Sigmoid colon (tissue), 7 donors: ENCODE measurements around the gene SOAT2. TPM values are rescaled to one million over a fixed set of nuclear protein-coding genes. Genes with fewer than 3 reads are reported as not detected.

Experiments
- DNase-seq: peaks from one replicate; pipeline ENCODE4 v3.0.0-alpha.2; 2019
- H3K27ac ChIP-seq, 4 donors: fragments of 200-600 bp; sonication (generic); one replicate each; pipeline ENCODE4 v1.5.1; 2016 to 2019; ENCODE audit warnings: mild to moderate bottlenecking in 1 of 4
- H3K27me3 ChIP-seq, 3 donors: fragments of 200-600 bp; sonication (generic); one replicate each; pipeline ENCODE4 v1.5.1; 2019; ENCODE audit warnings: mild to moderate bottlenecking in 1 of 3
- H3K36me3 ChIP-seq, 4 donors: fragments of 200-600 bp; sonication (generic); one replicate each; pipeline ENCODE4 v1.5.1; 2016 to 2019
- H3K4me1 ChIP-seq, 4 donors: fragments of 200-600 bp; sonication (generic); one replicate each; pipeline ENCODE4 v1.5.1; 2017 to 2019
- H3K4me3 ChIP-seq, 4 donors: fragments of 200-600 bp; sonication (generic); one replicate each; pipeline ENCODE4 v1.5.1; 2017 to 2019; ENCODE audit warnings: mild to moderate bottlenecking in 2 of 4, moderate library complexity in 1 of 4
- H3K9me3 ChIP-seq, 4 donors: fragments of 200-600 bp in 3 of 4; sonication (generic) in 3 of 4; one replicate each; pipeline versions ENCODE4 v1.5.1 to v1.6.1; 2013 to 2019
- CTCF ChIP-seq, 4 experiments: fragments of 450-650 bp in 3 of 4; fragments of 200-600 bp in 1 of 4; IDR thresholded peaks; one replicate each; pipeline ENCODE4 v1.5.1; 2016 to 2019; ENCODE audit warnings: antibody characterized with exemption in 4 of 4, mild to moderate bottlenecking in 3 of 4, moderate library complexity in 2 of 4
- EP300 ChIP-seq, 4 donors: sonication (generic); formaldehyde crosslinking; IDR thresholded peaks; one replicate each; pipeline ENCODE4 v1.6.1; 2017; ENCODE audit warnings: antibody characterized with exemption in 4 of 4
- POLR2A ChIP-seq, 2 donors: fragments of 450-650 bp; IDR thresholded peaks; one replicate each; pipeline ENCODE4 v1.6.1; 2016; ENCODE audit warnings: antibody characterized with exemption in 2 of 2, mild to moderate bottlenecking in 2 of 2, moderate library complexity in 2 of 2
- POLR2AphosphoS5 ChIP-seq, 4 donors: sonication (generic); formaldehyde crosslinking; IDR thresholded peaks; one replicate each; pipeline ENCODE4 v1.6.1; 2017; ENCODE audit warnings: antibody characterized with exemption in 4 of 4
- WGBS, 2 donors: extraction: QIAGEN DNeasy Blood & Tissue Kit; methylation state at CpG; one replicate each; pipeline ENCODE4 v1.1.7; 2013; 5-methylcytosine and 5-hydroxymethylcytosine counted together
- intact Hi-C: fragments of 100-400 bp; cut with DNase I; formaldehyde crosslinking; loops from one replicate; pipeline ENCODE4 v1.15.1; 2023
- polyA plus RNA-seq, 3 donors: library from polyadenylated mRNA; stranded (reverse); fragments of 200-250 nt; gene quantifications; one replicate each; pipeline ENCODE4 v1.2.3, GENCODE V29; 2013
- total RNA-seq, 4 donors: library from RNA; depleted of rRNA; stranded (reverse); fragments of >200 nt; gene quantifications; one replicate each; pipeline ENCODE4 v1.1.0, GENCODE V29; 2016
- donor health status: healthy with polysubstance abuse.
- donor health status: Bipolar disorder and iron deficiency.
- donor health status: healthy.

The SOAT2 gene
- total and polyA plus RNA-seq, 7 donors, result 0.09 to 0.55 (median 0.41) TPM; not detected in 4

DNA sequence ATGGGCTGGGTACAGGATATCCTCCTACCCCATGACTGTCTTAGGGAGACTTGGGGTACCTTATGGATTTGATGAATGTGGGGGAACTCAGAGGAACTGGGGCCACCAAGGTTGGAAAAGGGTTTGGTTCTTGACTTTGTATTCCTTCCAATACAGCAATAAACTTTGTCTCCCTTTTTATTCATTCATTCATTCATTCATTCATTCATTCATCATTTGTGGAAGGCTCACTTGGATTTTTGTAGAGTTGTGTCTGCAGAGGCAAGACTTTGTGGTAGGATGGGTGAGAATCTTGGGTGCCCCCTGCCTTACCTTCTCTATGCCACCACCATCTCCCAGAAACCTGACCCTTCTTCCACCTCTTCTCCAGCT lies 21.1 kb downstream of the SOAT2 start:
- intact Hi-C loops, result no loop called here
- Histone ChIP-seq H3K27ac (no peak overlapping the region), H3K27me3 (no peaks in the 10 kb centered on the region), H3K4me3 (no peak overlapping the region), H3K9me3 (no peaks in the 10 kb centered on the region), H3K4me1 (no peaks in the 10 kb centered on the region), H3K36me3 (no peaks in the 10 kb centered on the region)
- DNase-seq, result no peak
- TF ChIP-seq EP300 (IDR thresholded peaks at IDR 0.05) (no peak), POLR2A (IDR thresholded peaks at IDR 0.05) (no peak), POLR2AphosphoS5 (IDR thresholded peaks at IDR 0.05) (no peak), CTCF (IDR thresholded peaks at IDR 0.05) (no peak)

- intact Hi-C loops, result no loop called here
- Histone ChIP-seq H3K27ac (no peak overlapping the region), H3K4me1 (no peaks in the 10 kb centered on the region), H3K9me3 (no peaks in the 10 kb centered on the region), H3K4me3 (no peak overlapping the region), H3K36me3 (no peaks in the 10 kb centered on the region), H3K27me3 (no peaks in the 10 kb centered on the region)
- WGBS, 2 donors, result 88 to 91% methylated on average over 1 of the region's 1 CpG
- no peak for DNase-seq
- no peak for TF ChIP-seq CTCF (IDR thresholded peaks at IDR 0.05)
- TF ChIP-seq EP300 (IDR thresholded peaks at IDR 0.05), result no peak
- TF ChIP-seq POLR2A (IDR thresholded peaks at IDR 0.05), result no peak
- no peak for TF ChIP-seq POLR2AphosphoS5 (IDR thresholded peaks at IDR 0.05)
Measured at GRCh38 chr12:53127169-53127568, 23.9 kb downstream of the SOAT2 start.

- no peak for DNase-seq
- Histone ChIP-seq H3K9me3 (no peaks in the 10 kb centered on the region), H3K4me3 (no peak overlapping the region), H3K36me3 (no peaks in the 10 kb centered on the region), H3K4me1 (no peaks in the 10 kb centered on the region), H3K27me3 (no peaks in the 10 kb centered on the region), H3K27ac (no peak overlapping the region)
- TF ChIP-seq CTCF (IDR thresholded peaks at IDR 0.05), result no peak
- no peak for TF ChIP-seq POLR2AphosphoS5 (IDR thresholded peaks at IDR 0.05)
- no peak for TF ChIP-seq EP300 (IDR thresholded peaks at IDR 0.05)
- TF ChIP-seq POLR2A (IDR thresholded peaks at IDR 0.05), result no peak
- intact Hi-C loops, result no loop called here
- 85 to 88% methylated on average over 10 of the region's 10 CpGs for WGBS, 2 donors
Measured at GRCh38 chr12:53128780-53129569, 25.7 kb downstream of the SOAT2 start.

- H3K4me1 ChIP-seq, result no peaks in the 10 kb centered on the region
- no peaks in the 10 kb centered on the region for H3K27me3 ChIP-seq
- no peak for DNase-seq
- peaks cover 0 to 2% (median under 1%) of the 10 kb centered on the region in 4 donors for H3K9me3 ChIP-seq
- H3K27ac ChIP-seq, result no peak overlapping the region
- H3K36me3 ChIP-seq, result no peaks in the 10 kb centered on the region
- WGBS, 2 donors, result 93% methylated on average over 2 of the region's 2 CpGs
- no peak for TF ChIP-seq EP300 (IDR thresholded peaks at IDR 0.05)
- no peak for TF ChIP-seq POLR2AphosphoS5 (IDR thresholded peaks at IDR 0.05)
- no peak for TF ChIP-seq POLR2A (IDR thresholded peaks at IDR 0.05)
- no peak for TF ChIP-seq CTCF (IDR thresholded peaks at IDR 0.05)
- intact Hi-C loops, result no loop called here
- H3K4me3 ChIP-seq, result no peak overlapping the region
Measured at GRCh38 chr12:53131844-53132243, 28.6 kb downstream of the SOAT2 start.

DNA sequence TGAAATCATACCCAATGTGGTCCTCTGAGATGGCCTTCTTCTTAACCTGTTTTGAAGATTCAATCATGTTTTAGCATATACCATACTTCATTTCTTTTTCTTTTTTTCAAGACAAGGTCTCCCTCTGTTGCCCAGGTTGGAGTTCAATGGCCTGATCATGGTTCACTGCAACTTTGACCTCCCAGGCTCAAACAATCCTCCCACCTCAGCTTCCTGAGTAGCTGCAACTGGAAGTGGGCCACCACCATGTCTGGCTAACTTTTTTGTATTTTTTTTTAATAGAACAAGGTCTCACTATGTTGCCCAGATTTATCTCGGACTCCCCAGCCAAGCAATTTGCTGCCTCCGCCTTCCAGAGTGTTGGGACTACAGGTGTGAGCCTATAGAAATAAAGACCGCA lies 30.4 kb downstream of the SOAT2 start:
- WGBS, 2 donors, result 72 to 95% methylated on average over 3 of the region's 3 CpGs
- intact Hi-C loops, result no loop called here

More for the DNA sequence above, 30.4 kb downstream of the SOAT2 start:
- H3K4me3 ChIP-seq, result no peak overlapping the region
- no peak overlapping the region for H3K27ac ChIP-seq
- no peak for DNase-seq
- H3K4me1 ChIP-seq, result no peaks in the 10 kb centered on the region
- no peaks in the 10 kb centered on the region for H3K36me3 ChIP-seq
- no peaks in the 10 kb centered on the region for H3K27me3 ChIP-seq
- TF ChIP-seq CTCF (IDR thresholded peaks at IDR 0.05), result no peak
- no peak for TF ChIP-seq POLR2A (IDR thresholded peaks at IDR 0.05)
- no peak for TF ChIP-seq POLR2AphosphoS5 (IDR thresholded peaks at IDR 0.05)
- TF ChIP-seq EP300 (IDR thresholded peaks at IDR 0.05), result no peak
- H3K9me3 ChIP-seq, result peaks cover 0 to 5% (median 2%) of the 10 kb centered on the region in 4 donors
